Measurements from ENCODE around the gene CDH2. TPM values are rescaled to one million over a fixed set of nuclear protein-coding genes. Genes with fewer than 3 reads are reported as not detected.

Gene CDH2
- total RNA-seq, 1 donor from 2014 or later = 87.2 TPM

GRCh38 chr18:28079883-28080282, 97.0 kb downstream of the CDH2 start:
- Mint-ChIP-seq H3K27ac (ENCODE audit: unreplicated experiment) (no peak overlapping the region), H3K27me3 (ENCODE audit: unreplicated experiment) (no peaks in the 10 kb centered on the region), H3K9me3 (ENCODE audit: unreplicated experiment) (no peaks in the 10 kb centered on the region), H3K4me3 (ENCODE audit: unreplicated experiment) (no peak overlapping the region), H3K36me3 (ENCODE audit: unreplicated experiment) (no peaks in the 10 kb centered on the region), H3K4me1 (ENCODE audit: unreplicated experiment) (peaks cover 69% of the 10 kb centered on the region)
- no peak for TF ChIP-seq CTCF (IDR thresholded peaks at IDR 0.05)
- DNase-seq (ENCODE audit: extremely low spot score, unreplicated experiment) = no peak

GRCh38 chr18:28078849-28079248, 98.1 kb downstream of the CDH2 start:
- no peak for TF ChIP-seq CTCF (IDR thresholded peaks at IDR 0.05)
- H3K27ac Mint-ChIP-seq (ENCODE audit: unreplicated experiment) = no peak overlapping the region
- peaks cover 63% of the 10 kb centered on the region for H3K4me1 Mint-ChIP-seq (ENCODE audit: unreplicated experiment)
- H3K9me3 Mint-ChIP-seq (ENCODE audit: unreplicated experiment) = no peaks in the 10 kb centered on the region
- no peak for DNase-seq (ENCODE audit: extremely low spot score, unreplicated experiment)
- no peaks in the 10 kb centered on the region for H3K27me3 Mint-ChIP-seq (ENCODE audit: unreplicated experiment)
- no peaks in the 10 kb centered on the region for H3K36me3 Mint-ChIP-seq (ENCODE audit: unreplicated experiment)
- H3K4me3 Mint-ChIP-seq (ENCODE audit: unreplicated experiment) = no peak overlapping the region

DNA sequence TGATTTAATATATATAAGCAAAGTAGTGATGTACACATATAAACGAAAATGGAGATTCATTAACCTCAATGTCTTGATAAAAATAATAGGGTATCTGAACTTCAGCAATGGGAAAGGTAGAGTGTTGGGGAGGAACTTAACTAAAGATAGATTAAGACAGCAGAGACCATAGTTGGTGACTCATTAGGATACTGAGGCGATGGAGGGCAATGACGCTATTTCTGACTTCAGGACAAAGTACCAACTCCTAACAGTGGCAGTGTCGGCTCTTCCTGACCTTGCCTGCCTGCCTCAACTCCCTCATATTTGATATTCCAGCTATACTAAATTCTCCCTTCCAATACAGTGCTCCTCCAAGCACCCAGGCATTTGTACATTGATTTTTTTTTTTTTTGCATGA, 98.6 kb downstream of the CDH2 start:
- Mint-ChIP-seq H3K27ac (ENCODE audit: unreplicated experiment) (peak overlapping the region; percentile 35), H3K36me3 (ENCODE audit: unreplicated experiment) (no peaks in the 10 kb centered on the region), H3K4me1 (ENCODE audit: unreplicated experiment) (peaks cover 58% of the 10 kb centered on the region), H3K27me3 (ENCODE audit: unreplicated experiment) (no peaks in the 10 kb centered on the region), H3K4me3 (ENCODE audit: unreplicated experiment) (no peak overlapping the region), H3K9me3 (ENCODE audit: unreplicated experiment) (no peaks in the 10 kb centered on the region)
- no peak for TF ChIP-seq CTCF (IDR thresholded peaks at IDR 0.05)
- DNase-seq (ENCODE audit: extremely low spot score, unreplicated experiment) = no peak

DNA sequence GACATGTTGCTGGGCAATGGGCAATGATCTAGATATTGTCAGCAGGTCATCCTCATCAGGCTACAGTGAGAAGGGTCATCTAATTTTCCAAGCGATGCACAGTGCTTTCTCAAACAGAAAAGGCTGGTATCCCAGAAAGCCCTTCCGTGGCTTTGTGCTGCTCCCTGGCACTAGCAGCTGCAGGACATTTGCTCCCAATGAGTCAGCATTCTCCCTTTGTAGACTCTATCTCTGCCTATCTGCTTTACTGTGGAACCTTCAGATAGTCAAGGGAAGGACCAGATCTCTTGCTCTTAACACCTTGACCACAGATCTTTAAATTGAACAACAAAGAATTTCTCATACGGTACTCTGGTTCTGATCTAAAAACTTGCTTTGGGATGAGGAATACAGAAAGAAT, 101.4 kb downstream of the CDH2 start:
- Mint-ChIP-seq H3K4me1 (ENCODE audit: unreplicated experiment) (peaks cover 43% of the 10 kb centered on the region), H3K36me3 (ENCODE audit: unreplicated experiment) (no peaks in the 10 kb centered on the region), H3K4me3 (ENCODE audit: unreplicated experiment) (no peak overlapping the region), H3K27me3 (ENCODE audit: unreplicated experiment) (no peaks in the 10 kb centered on the region), H3K27ac (ENCODE audit: unreplicated experiment) (no peak overlapping the region), H3K9me3 (ENCODE audit: unreplicated experiment) (no peaks in the 10 kb centered on the region)
- no peak for TF ChIP-seq CTCF (IDR thresholded peaks at IDR 0.05)
- no peak for DNase-seq (ENCODE audit: extremely low spot score, unreplicated experiment)

GRCh38 chr18:28074076-28074475, 102.9 kb downstream of the CDH2 start:
- Mint-ChIP-seq H3K4me3 (ENCODE audit: unreplicated experiment) (no peak overlapping the region), H3K27me3 (ENCODE audit: unreplicated experiment) (no peaks in the 10 kb centered on the region), H3K27ac (ENCODE audit: unreplicated experiment) (no peak overlapping the region), H3K9me3 (ENCODE audit: unreplicated experiment) (no peaks in the 10 kb centered on the region), H3K36me3 (ENCODE audit: unreplicated experiment) (no peaks in the 10 kb centered on the region), H3K4me1 (ENCODE audit: unreplicated experiment) (peaks cover 38% of the 10 kb centered on the region)
- no peak for TF ChIP-seq CTCF (IDR thresholded peaks at IDR 0.05)
- no peak for DNase-seq (ENCODE audit: extremely low spot score, unreplicated experiment)
